B cell (primary cell): Measurements from ENCODE around the gene TRMT112.

Source experiments
- CTCF ChIP-seq: fragments of 200-600 bp; IDR thresholded peaks from one replicate; pipeline ENCODE4 v1.8.0; 2022; ENCODE audit warnings: antibody characterized with exemption, mild to moderate bottlenecking
- EZH2 ChIP-seq: IDR thresholded peaks from 2 replicates; pipeline ENCODE4 v1.6.1; 2012; ENCODE audit warnings: borderline replicate concordance, low read depth, mild to moderate bottlenecking, moderate library complexity, low read length; ENCODE audit not compliant: insufficient read depth, poor library complexity, severe bottlenecking

- TF ChIP-seq CTCF (no peak), EZH2 (no peak)
Measured at GRCh38 chr11:64295760-64296159, 21.6 kb downstream of the TRMT112 start.
